ENCODE data around the gene XAGE2.

Gene XAGE2

GRCh38 chrX:52352551-52352950 lies 16.3 kb upstream of the XAGE2 start:
- Histone ChIP-seq H3K4me2 (ENCODE audit: low read depth, low read length, poor library complexity, severe bottlenecking) (no peak overlapping the region), H3K36me3 (ENCODE audit: low read length) (no peaks in the 10 kb centered on the region), H3F3A (ENCODE audit: insufficient read depth) (no peaks in the 10 kb centered on the region), H3K79me2 (ENCODE audit: insufficient read depth, low read length) (no peaks in the 10 kb centered on the region), H3K27ac (ENCODE audit: low read depth, low read length) (no peak overlapping the region), H3K9me3 (ENCODE audit: insufficient read depth, low read length) (no peaks in the 10 kb centered on the region), H3K9ac (ENCODE audit: low read length) (no peak overlapping the region), H4K20me1 (ENCODE audit: low read depth, low read length) (no peaks in the 10 kb centered on the region), H2AFZ (ENCODE audit: low read depth, low read length, severe bottlenecking) (no peak overlapping the region), H3K27me3 (ENCODE audit: low read length) (no peaks in the 10 kb centered on the region), H3K4me3 (ENCODE audit: insufficient read depth, low read length, poor library complexity, severe bottlenecking) (no peak overlapping the region), H3K9me2 (replicated peaks; ENCODE audit: insufficient read depth, low read length) (no peaks in the 10 kb centered on the region)
- TF ChIP-seq CTCF (IDR thresholded peaks at IDR 0.05; ENCODE audit: insufficient read depth, low read length, poor library complexity, severe bottlenecking): no peak
- no peak for TF ChIP-seq EZH2phosphoT487 (conservative IDR thresholded peaks at IDR 0.05; ENCODE audit: low read length)

GRCh38 chrX:52353838-52354237 lies 15.0 kb upstream of the XAGE2 start:
- Histone ChIP-seq H2AFZ (ENCODE audit: low read depth, low read length, severe bottlenecking) (no peak overlapping the region), H3K4me2 (ENCODE audit: low read depth, low read length, poor library complexity, severe bottlenecking) (no peak overlapping the region), H3K36me3 (ENCODE audit: low read length) (no peaks in the 10 kb centered on the region), H3K9ac (ENCODE audit: low read length) (no peak overlapping the region), H3K27ac (ENCODE audit: low read depth, low read length) (no peak overlapping the region), H3K79me2 (ENCODE audit: insufficient read depth, low read length) (no peaks in the 10 kb centered on the region), H3K27me3 (ENCODE audit: low read length) (no peaks in the 10 kb centered on the region), H3F3A (ENCODE audit: insufficient read depth) (no peaks in the 10 kb centered on the region), H3K9me3 (ENCODE audit: insufficient read depth, low read length) (no peaks in the 10 kb centered on the region), H3K4me3 (ENCODE audit: insufficient read depth, low read length, poor library complexity, severe bottlenecking) (no peak overlapping the region), H4K20me1 (ENCODE audit: low read depth, low read length) (no peaks in the 10 kb centered on the region), H3K9me2 (replicated peaks; ENCODE audit: insufficient read depth, low read length) (no peaks in the 10 kb centered on the region)
- TF ChIP-seq CTCF (IDR thresholded peaks at IDR 0.05; ENCODE audit: insufficient read depth, low read length, poor library complexity, severe bottlenecking): no peak
- TF ChIP-seq EZH2phosphoT487 (conservative IDR thresholded peaks at IDR 0.05; ENCODE audit: low read length): no peak

- no peaks in the 10 kb centered on the region for H4K20me1 ChIP-seq (ENCODE audit: low read depth, low read length)
These were observed 13.7 kb upstream of the XAGE2 start for GRCh38 chrX:52355108-52355507.

More at GRCh38 chrX:52355108-52355507, 13.7 kb upstream of the XAGE2 start:
- H2AFZ ChIP-seq (ENCODE audit: low read depth, low read length, severe bottlenecking): no peak overlapping the region
- no peaks in the 10 kb centered on the region for H3K27me3 ChIP-seq (ENCODE audit: low read length)
- H3K4me2 ChIP-seq (ENCODE audit: low read depth, low read length, poor library complexity, severe bottlenecking): no peak overlapping the region
- H3K36me3 ChIP-seq (ENCODE audit: low read length): no peaks in the 10 kb centered on the region
- no peak overlapping the region for H3K4me3 ChIP-seq (ENCODE audit: insufficient read depth, low read length, poor library complexity, severe bottlenecking)
- no peaks in the 10 kb centered on the region for H3F3A ChIP-seq (ENCODE audit: insufficient read depth)
- no peak for TF ChIP-seq EZH2phosphoT487 (conservative IDR thresholded peaks at IDR 0.05; ENCODE audit: low read length)
- TF ChIP-seq CTCF (IDR thresholded peaks at IDR 0.05; ENCODE audit: insufficient read depth, low read length, poor library complexity, severe bottlenecking): no peak
- no peak overlapping the region for H3K9ac ChIP-seq (ENCODE audit: low read length)
- no peaks in the 10 kb centered on the region for H3K9me3 ChIP-seq (ENCODE audit: insufficient read depth, low read length)
- no peak overlapping the region for H3K27ac ChIP-seq (ENCODE audit: low read depth, low read length)
- H3K9me2 ChIP-seq (replicated peaks; ENCODE audit: insufficient read depth, low read length): no peaks in the 10 kb centered on the region
- no peaks in the 10 kb centered on the region for H3K79me2 ChIP-seq (ENCODE audit: insufficient read depth, low read length)
